Peyer's patch (tissue), 4 donors: ENCODE results near the gene IRF2BP2. TPM values are rescaled to one million over a fixed set of nuclear protein-coding genes. Genes with fewer than 3 reads are reported as not detected.

Experiments
- DNase-seq, 3 donors: peaks; one replicate each; pipeline ENCODE4 v3.0.0-alpha.2; 2017 to 2019
- H3K27ac ChIP-seq, 4 donors: fragments of 200-600 bp; sonication (generic); one replicate each; pipeline ENCODE4 v1.5.1; 2016 to 2019
- H3K27me3 ChIP-seq, 2 donors: fragments of 200-600 bp; sonication (generic); one replicate each; pipeline ENCODE4 v1.5.1; 2019
- H3K36me3 ChIP-seq, 3 donors: fragments of 200-600 bp; sonication (generic); one replicate each; pipeline ENCODE4 v1.5.1; 2016 to 2019
- H3K4me1 ChIP-seq, 4 donors: fragments of 200-600 bp; sonication (generic); one replicate each; pipeline ENCODE4 v1.5.1; 2016 to 2019
- H3K4me3 ChIP-seq, 4 donors: fragments of 200-600 bp; sonication (generic); 1 replicate in 3 of 4; 2 replicates in 1 of 4; pipeline ENCODE4 v1.5.1; 2016 to 2019; ENCODE audit warnings: mild to moderate bottlenecking in 1 of 4
- H3K9me3 ChIP-seq, 4 donors: fragments of 200-600 bp; sonication (generic); one replicate each; pipeline ENCODE4 v1.5.1; 2016 to 2019; ENCODE audit warnings: mild to moderate bottlenecking in 1 of 4
- CTCF ChIP-seq, 6 experiments: fragments of 450-650 bp in 4 of 6; fragments of 200-600 bp in 2 of 6; sonication (generic) in 1 of 6; IDR thresholded peaks; one replicate each; pipeline ENCODE4 v1.5.1; 2017 to 2019; ENCODE audit warnings: antibody characterized with exemption in 6 of 6, mild to moderate bottlenecking in 3 of 6, moderate library complexity in 1 of 6
- POLR2A ChIP-seq, 2 donors: fragments of 450-650 bp; IDR thresholded peaks; one replicate each; pipeline ENCODE4 v1.5.1; 2017; ENCODE audit warnings: antibody characterized with exemption in 2 of 2, mild to moderate bottlenecking in 2 of 2, moderate library complexity in 2 of 2
- total RNA-seq, 4 donors: library from RNA; depleted of rRNA; stranded (reverse); fragments of >200 nt; gene quantifications; one replicate each; pipeline ENCODE4 v1.1.0, GENCODE V29; 2016

Gene IRF2BP2
- total RNA-seq, 4 donors from 2014 or later, result 73.4 to 99.6 (median 86.5) TPM

- Histone ChIP-seq H3K9me3 (no peaks in the 10 kb centered on the region), H3K36me3 (no peaks in the 10 kb centered on the region), H3K27ac (no peak overlapping the region), H3K4me3 (no peak overlapping the region), H3K4me1 (peaks cover 0 to 11% (median 2%) of the 10 kb centered on the region in 4 donors), H3K27me3 (no peaks in the 10 kb centered on the region)
- DNase-seq, result no peak
- TF ChIP-seq CTCF (IDR thresholded peaks at IDR 0.05) (no peak), POLR2A (IDR thresholded peaks at IDR 0.05) (no peak)
These were observed 45.5 kb upstream of the IRF2BP2 start for GRCh38 chr1:234655328-234656069.

DNA sequence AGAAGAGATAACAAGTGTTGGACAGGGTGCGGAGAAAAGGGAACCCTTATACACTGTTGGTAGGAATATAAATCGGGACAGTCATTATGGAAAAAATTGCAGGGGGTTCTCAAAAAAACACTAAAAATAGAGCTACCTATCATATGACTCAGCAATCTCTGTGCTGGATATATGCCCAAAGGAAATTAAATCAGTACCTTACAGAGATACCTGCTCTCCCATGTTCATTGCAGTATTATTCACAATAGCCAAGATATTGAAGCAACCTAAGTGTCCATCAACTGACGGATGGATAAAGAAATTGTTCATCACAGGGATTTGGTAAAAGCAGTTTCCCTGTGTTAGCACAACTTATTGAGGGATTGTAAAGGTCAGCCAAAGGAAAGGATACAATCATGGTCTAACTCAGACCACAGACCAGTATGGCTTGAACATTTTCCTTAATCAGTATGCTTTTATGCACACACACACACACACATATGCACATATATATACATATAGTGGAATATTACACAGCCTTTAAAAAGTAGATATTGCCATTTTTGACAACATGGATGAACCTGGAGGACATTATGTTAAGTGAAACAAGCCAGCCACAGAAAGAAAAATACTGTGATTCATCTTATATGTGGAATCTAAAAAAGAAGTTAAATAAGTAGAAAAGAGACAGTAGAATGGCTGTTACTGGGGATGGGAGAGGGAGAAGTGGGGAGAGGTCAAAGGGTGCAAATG is 44.2 kb upstream of the IRF2BP2 start:
- Histone ChIP-seq H3K4me3 (no peak overlapping the region), H3K36me3 (no peaks in the 10 kb centered on the region), H3K4me1 (peaks cover 0 to 11% (median 2%) of the 10 kb centered on the region in 4 donors), H3K9me3 (no peaks in the 10 kb centered on the region), H3K27me3 (no peaks in the 10 kb centered on the region), H3K27ac (no peak overlapping the region)
- TF ChIP-seq POLR2A (IDR thresholded peaks at IDR 0.05), result no peak
- TF ChIP-seq CTCF (IDR thresholded peaks at IDR 0.05), result no peak
- DNase-seq, result no peak

DNA sequence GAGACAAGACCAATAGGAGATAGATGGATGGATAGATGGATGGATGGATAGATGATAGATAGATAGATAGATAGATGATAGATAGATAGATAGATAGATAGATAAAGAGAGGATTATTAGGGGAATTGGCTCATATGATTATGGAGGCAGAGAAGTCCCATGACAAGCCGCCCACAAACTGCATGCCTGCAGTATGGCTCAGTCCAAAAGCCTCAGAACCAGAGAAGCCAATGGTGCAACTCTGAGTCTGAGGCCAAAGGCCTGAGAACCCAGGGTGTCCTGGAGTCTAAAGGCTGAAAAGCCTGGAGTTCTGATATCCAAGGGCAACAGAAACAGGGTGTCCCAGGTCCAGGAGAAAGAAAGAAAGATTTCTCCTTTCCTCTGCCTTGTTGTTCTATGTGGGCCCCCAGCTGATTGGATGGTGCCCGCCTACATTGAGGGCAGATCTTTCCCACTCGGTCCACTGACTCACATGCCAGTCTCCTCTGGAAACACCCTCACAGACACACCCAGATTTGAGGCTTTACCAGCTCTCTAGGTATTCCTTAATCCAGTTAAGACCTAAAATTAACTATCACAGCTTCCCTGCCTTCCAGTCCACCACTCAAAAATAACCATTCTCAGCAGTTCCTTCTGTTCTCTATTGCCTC is 39.6 kb upstream of the IRF2BP2 start:
- Histone ChIP-seq H3K27ac (no peak overlapping the region), H3K27me3 (no peaks in the 10 kb centered on the region), H3K4me3 (no peak overlapping the region), H3K4me1 (no peaks in the 10 kb centered on the region), H3K36me3 (no peaks in the 10 kb centered on the region), H3K9me3 (no peaks in the 10 kb centered on the region)
- DNase-seq, result no peak
- no peak for TF ChIP-seq CTCF (IDR thresholded peaks at IDR 0.05)
- TF ChIP-seq POLR2A (IDR thresholded peaks at IDR 0.05), result no peak

- Histone ChIP-seq H3K27me3 (no peaks in the 10 kb centered on the region), H3K4me3 (no peak overlapping the region), H3K4me1 (peaks cover 0 to 4% (median 0%) of the 10 kb centered on the region in 4 donors), H3K9me3 (no peaks in the 10 kb centered on the region), H3K27ac (no peak overlapping the region), H3K36me3 (no peaks in the 10 kb centered on the region)
- no peak for TF ChIP-seq POLR2A (IDR thresholded peaks at IDR 0.05)
- TF ChIP-seq CTCF (IDR thresholded peaks at IDR 0.05), result no peak
- no peak for DNase-seq
These were observed 37.8 kb upstream of the IRF2BP2 start for GRCh38 chr1:234647758-234648157.

DNA sequence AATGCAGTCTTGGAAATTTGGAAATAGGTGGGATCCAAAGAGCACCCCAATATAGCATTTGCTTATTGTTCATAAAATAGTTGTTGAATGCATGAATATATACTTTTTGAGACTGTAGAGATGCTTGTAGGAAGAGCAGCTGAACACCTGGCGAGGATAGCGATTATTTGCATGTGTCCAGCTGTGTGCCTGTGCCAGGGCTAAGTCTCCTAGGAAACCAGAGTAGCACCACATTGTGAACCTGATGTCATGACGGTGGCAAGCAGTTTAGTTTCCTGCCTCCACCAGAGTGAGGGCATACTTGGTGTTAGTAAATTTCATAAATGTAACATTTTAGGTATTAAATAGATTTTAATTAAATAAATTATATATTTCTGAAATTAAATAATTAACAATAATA is 37.3 kb upstream of the IRF2BP2 start:
- DNase-seq, result no peak

More for the DNA sequence above, 37.3 kb upstream of the IRF2BP2 start:
- Histone ChIP-seq H3K27me3 (no peaks in the 10 kb centered on the region), H3K4me1 (peaks cover 0 to 4% (median 0%) of the 10 kb centered on the region in 4 donors), H3K27ac (no peak overlapping the region), H3K9me3 (no peaks in the 10 kb centered on the region), H3K4me3 (no peak overlapping the region), H3K36me3 (no peaks in the 10 kb centered on the region)
- no peak for TF ChIP-seq POLR2A (IDR thresholded peaks at IDR 0.05)
- no peak for TF ChIP-seq CTCF (IDR thresholded peaks at IDR 0.05)
